ENCODE measurements around the gene GRIN1.
"Not testable (repeated sequence)": the region's sequence is repeated elsewhere in the genome, so short reads cannot be mapped to it uniquely, and the experiment has no call there.

Gene GRIN1

GRCh38 chr9:137129456-137130175 lies 9.3 kb upstream of the GRIN1 start:
- H3K9me3 ChIP-seq (ENCODE audit: control extremely low read depth in 1 of 5, control insufficient read depth in 4 of 5, insufficient read depth in 2 of 5, low read depth in 1 of 5, low read length in 4 of 5), result no peaks in the 10 kb centered on the region

GRCh38 chr9:137130176-137130755 lies 8.7 kb upstream of the GRIN1 start:
- DNase-seq, result no peak
- no peaks in the 10 kb centered on the region for H3K36me3 ChIP-seq (ENCODE audit: control insufficient read depth in 4 of 4, insufficient read depth in 4 of 4, low read length in 3 of 4)
- 6% methylated on average over 51 of the region's 58 CpGs for WGBS (ENCODE audit: insufficient coverage)
- ChIA-PET CTCF (interaction anchor here (1.0 to 1.1 kb wide), 3 partner anchors 28 to 49 kb away, joined by 3 read pairs; no protein-coding TSS in a partner anchor), POLR2A (interaction anchor here (0.6 to 1.4 kb wide), 2 partner anchors 9 to 71 kb away, joined by 3 read pairs; partner anchors contain the start of genes GRIN1 and TPRN)
- H3K4me1 ChIP-seq (ENCODE audit: control extremely low read depth in 1 of 4, control insufficient read depth in 4 of 4, insufficient read depth in 4 of 4, low read length in 3 of 4), result peaks cover 9 to 38% (median 38%) of the 10 kb centered on the region in 4 experiments
- H3K27me3 ChIP-seq (replicated peaks in 2 of 5; ENCODE audit: control insufficient read depth in 4 of 5, insufficient read depth in 5 of 5, low read length in 4 of 5), result peaks cover 0 to 11% (median 2%) of the 10 kb centered on the region in 5 experiments
- no peaks in the 10 kb centered on the region for H3K9me3 ChIP-seq (ENCODE audit: control extremely low read depth in 1 of 5, control insufficient read depth in 4 of 5, insufficient read depth in 2 of 5, low read depth in 1 of 5, low read length in 4 of 5)
- peak overlapping the region in 1 of 2 experiments; percentile 70 for H3K27ac ChIP-seq (ENCODE audit: insufficient read depth in 1 of 2, low read depth in 1 of 2, low read length in 2 of 2, poor library complexity in 1 of 2, severe bottlenecking in 2 of 2)
- H3K4me3 ChIP-seq (ENCODE audit: control insufficient read depth in 1 of 7, extremely low read depth in 1 of 7, insufficient read depth in 4 of 7, low read depth in 2 of 7, low read length in 6 of 7), result peak overlapping the region; percentile 37 to 85 (median 76)

More at GRCh38 chr9:137129456-137130175, 9.3 kb upstream of the GRIN1 start:
- ChIA-PET POLR2A (interaction anchor here (0.6 to 1.4 kb wide), 2 partner anchors 9 to 71 kb away, joined by 3 read pairs; partner anchors contain the start of genes GRIN1 and TPRN), CTCF (interaction anchor here (0.8 to 1.2 kb wide), 4 partner anchors 14 to 50 kb away, joined by 3 read pairs; partner anchors contain the start of gene MAN1B1)
- Histone ChIP-seq H3K27me3 (replicated peaks in 2 of 5; ENCODE audit: control insufficient read depth in 4 of 5, insufficient read depth in 5 of 5, low read length in 4 of 5) (peaks cover 0 to 11% (median 2%) of the 10 kb centered on the region in 5 experiments), H3K36me3 (ENCODE audit: control insufficient read depth in 4 of 4, insufficient read depth in 4 of 4, low read length in 3 of 4) (no peaks in the 10 kb centered on the region), H3K4me3 (ENCODE audit: control insufficient read depth in 1 of 7, extremely low read depth in 1 of 7, insufficient read depth in 4 of 7, low read depth in 2 of 7, low read length in 6 of 7) (peak overlapping the region; percentile 47 to 85 (median 76)), H3K4me1 (ENCODE audit: control extremely low read depth in 1 of 4, control insufficient read depth in 4 of 4, insufficient read depth in 4 of 4, low read length in 3 of 4) (peaks cover 9 to 38% (median 38%) of the 10 kb centered on the region in 4 experiments), H3K27ac (ENCODE audit: insufficient read depth in 1 of 2, low read depth in 1 of 2, low read length in 2 of 2, poor library complexity in 1 of 2, severe bottlenecking in 2 of 2) (peak overlapping the region in 1 of 2 experiments; percentile 70)
- under 1% methylated on average over 72 of the region's 86 CpGs for WGBS (ENCODE audit: insufficient coverage)
- peak; percentile 87 to 93 (median 92) for DNase-seq

GRCh38 chr9:137134191-137134590 lies 4.8 kb upstream of the GRIN1 start:
- no peak for DNase-seq
- H3K27me3 ChIP-seq (replicated peaks in 2 of 5; ENCODE audit: control insufficient read depth in 4 of 5, insufficient read depth in 5 of 5, low read length in 4 of 5), result peaks cover 0 to 48% (median 20%) of the 10 kb centered on the region in 5 experiments
- H3K36me3 ChIP-seq (ENCODE audit: control insufficient read depth in 4 of 4, insufficient read depth in 4 of 4, low read length in 3 of 4), result no peaks in the 10 kb centered on the region
- H3K9me3 ChIP-seq (ENCODE audit: control extremely low read depth in 1 of 5, control insufficient read depth in 4 of 5, insufficient read depth in 2 of 5, low read depth in 1 of 5, low read length in 4 of 5), result no peaks in the 10 kb centered on the region
- H3K4me3 ChIP-seq (ENCODE audit: control insufficient read depth in 1 of 7, extremely low read depth in 1 of 7, insufficient read depth in 4 of 7, low read depth in 2 of 7, low read length in 6 of 7), result no peak overlapping the region
- peaks cover 0 to 23% (median 15%) of the 10 kb centered on the region in 4 experiments for H3K4me1 ChIP-seq (ENCODE audit: control extremely low read depth in 1 of 4, control insufficient read depth in 4 of 4, insufficient read depth in 4 of 4, low read length in 3 of 4)
- no peak overlapping the region for H3K27ac ChIP-seq (ENCODE audit: insufficient read depth in 1 of 2, low read depth in 1 of 2, low read length in 2 of 2, poor library complexity in 1 of 2, severe bottlenecking in 2 of 2)
- CTCF ChIA-PET, result interaction anchor here (0.6 to 1.6 kb wide), 2 partner anchors 11 to 99 kb away, joined by 4 read pairs; no protein-coding TSS in a partner anchor
- POLR2A ChIA-PET, result no interaction called here
- 100% methylated on average over 1 of the region's 4 CpGs for WGBS (ENCODE audit: insufficient coverage)

GRCh38 chr9:137135154-137135553 lies 3.8 kb upstream of the GRIN1 start:
- H3K4me3 ChIP-seq (ENCODE audit: control insufficient read depth in 1 of 7, extremely low read depth in 1 of 7, insufficient read depth in 4 of 7, low read depth in 2 of 7, low read length in 6 of 7); H3K27ac ChIP-seq (ENCODE audit: insufficient read depth in 1 of 2, low read depth in 1 of 2, low read length in 2 of 2, poor library complexity in 1 of 2, severe bottlenecking in 2 of 2); POLR2A ChIA-PET; DNase-seq; H3K36me3 ChIP-seq (ENCODE audit: control insufficient read depth in 4 of 4, insufficient read depth in 4 of 4, low read length in 3 of 4); H3K9me3 ChIP-seq (ENCODE audit: control extremely low read depth in 1 of 5, control insufficient read depth in 4 of 5, insufficient read depth in 2 of 5, low read depth in 1 of 5, low read length in 4 of 5): not testable (repeated sequence)
- WGBS (ENCODE audit: insufficient coverage), result 100% methylated on average over 2 of the region's 9 CpGs
- Histone ChIP-seq H3K27me3 (replicated peaks in 2 of 5; ENCODE audit: control insufficient read depth in 4 of 5, insufficient read depth in 5 of 5, low read length in 4 of 5) (peaks cover 0 to 58% (median 27%) of the 10 kb centered on the region in 5 experiments), H3K4me1 (ENCODE audit: control extremely low read depth in 1 of 4, control insufficient read depth in 4 of 4, insufficient read depth in 4 of 4, low read length in 3 of 4) (peaks cover 0 to 19% (median 11%) of the 10 kb centered on the region in 4 experiments)
- CTCF ChIA-PET, result interaction anchor here (1.6 kb wide), 1 partner anchor 12 kb away, joined by 4 read pairs; no protein-coding TSS in a partner anchor

- CTCF ChIA-PET, result interaction anchor here (1.3 kb wide), 1 partner anchor 9 kb away, joined by 3 read pairs; no protein-coding TSS in a partner anchor
- POLR2A ChIA-PET, result no interaction called here
- Histone ChIP-seq H3K4me3 (ENCODE audit: control insufficient read depth in 1 of 7, extremely low read depth in 1 of 7, insufficient read depth in 4 of 7, low read depth in 2 of 7, low read length in 6 of 7) (no peak overlapping the region), H3K36me3 (ENCODE audit: control insufficient read depth in 4 of 4, insufficient read depth in 4 of 4, low read length in 3 of 4) (no peaks in the 10 kb centered on the region), H3K9me3 (ENCODE audit: control extremely low read depth in 1 of 5, control insufficient read depth in 4 of 5, insufficient read depth in 2 of 5, low read depth in 1 of 5, low read length in 4 of 5) (no peaks in the 10 kb centered on the region), H3K4me1 (ENCODE audit: control extremely low read depth in 1 of 4, control insufficient read depth in 4 of 4, insufficient read depth in 4 of 4, low read length in 3 of 4) (peaks cover 0 to 15% (median 7%) of the 10 kb centered on the region in 4 experiments), H3K27me3 (replicated peaks in 2 of 5; ENCODE audit: control insufficient read depth in 4 of 5, insufficient read depth in 5 of 5, low read length in 4 of 5) (peaks cover 0 to 70% (median 27%) of the 10 kb centered on the region in 5 experiments), H3K27ac (ENCODE audit: insufficient read depth in 1 of 2, low read depth in 1 of 2, low read length in 2 of 2, poor library complexity in 1 of 2, severe bottlenecking in 2 of 2) (no peak overlapping the region)
- DNase-seq, result no peak
- 41% methylated on average over 26 of the region's 27 CpGs for WGBS (ENCODE audit: insufficient coverage)
These were observed 2.6 kb upstream of the GRIN1 start for GRCh38 chr9:137136261-137136880.

- no peak for DNase-seq
- WGBS (ENCODE audit: insufficient coverage), result 85% methylated on average over 16 of the region's 23 CpGs
- Histone ChIP-seq H3K36me3 (ENCODE audit: control insufficient read depth in 4 of 4, insufficient read depth in 4 of 4, low read length in 3 of 4) (no peaks in the 10 kb centered on the region), H3K27me3 (replicated peaks in 2 of 5; ENCODE audit: control insufficient read depth in 4 of 5, insufficient read depth in 5 of 5, low read length in 4 of 5) (peaks cover 0 to 76% (median 27%) of the 10 kb centered on the region in 5 experiments), H3K9me3 (ENCODE audit: control extremely low read depth in 1 of 5, control insufficient read depth in 4 of 5, insufficient read depth in 2 of 5, low read depth in 1 of 5, low read length in 4 of 5) (no peaks in the 10 kb centered on the region), H3K27ac (ENCODE audit: insufficient read depth in 1 of 2, low read depth in 1 of 2, low read length in 2 of 2, poor library complexity in 1 of 2, severe bottlenecking in 2 of 2) (no peak overlapping the region), H3K4me3 (ENCODE audit: control insufficient read depth in 1 of 7, extremely low read depth in 1 of 7, insufficient read depth in 4 of 7, low read depth in 2 of 7, low read length in 6 of 7) (no peak overlapping the region), H3K4me1 (ENCODE audit: control extremely low read depth in 1 of 4, control insufficient read depth in 4 of 4, insufficient read depth in 4 of 4, low read length in 3 of 4) (peaks cover 0 to 15% (median 7%) of the 10 kb centered on the region in 4 experiments)
- ChIA-PET POLR2A (interaction anchor here (1.2 kb wide), 1 partner anchor 9 kb away, joined by 3 read pairs; no protein-coding TSS in a partner anchor), CTCF (interaction anchor here (1.3 kb wide), 1 partner anchor 10 kb away, joined by 3 read pairs; no protein-coding TSS in a partner anchor)
These were observed 1.9 kb upstream of the GRIN1 start for GRCh38 chr9:137136881-137137607.

All from common myeloid progenitor, CD34-positive (primary cell).